GM21825 (cell line): ENCODE results near the gene RGS4.

ENCODE experiments used
- ATAC-seq: cut with Tn5 transposase; IDR thresholded peaks from one replicate; pipeline ENCODE4 v1.9.1; 2021; ENCODE audit warnings: mild to moderate bottlenecking, moderate library complexity; ENCODE audit not compliant: unreplicated experiment

The RGS4 gene

DNA sequence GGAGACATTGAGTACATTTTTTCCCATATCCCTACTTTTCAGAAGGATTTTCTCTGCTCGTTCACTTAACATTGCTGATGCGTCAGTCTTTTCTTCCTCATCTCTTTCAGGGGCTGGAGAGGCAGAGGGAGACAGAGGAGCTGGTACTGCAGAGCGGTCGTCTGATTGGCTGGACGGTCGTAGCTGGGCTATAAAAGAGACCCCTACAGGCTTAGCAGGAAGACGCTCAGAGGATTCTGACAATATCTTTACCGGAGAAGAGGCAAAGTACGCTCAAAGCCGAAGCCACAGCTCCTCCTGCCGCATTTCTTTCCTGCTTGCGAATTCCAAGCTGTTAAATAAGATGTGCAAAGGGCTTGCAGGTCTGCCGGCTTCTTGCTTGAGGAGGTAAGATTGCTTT is at the start of gene RGS4:
TSS of gene RGS4 (plus strand) at position 220 of the 400 bp plus-strand sequence. CDS start at position 344, 124 bp downstream.
- ATAC-seq, result no peak

DNA sequence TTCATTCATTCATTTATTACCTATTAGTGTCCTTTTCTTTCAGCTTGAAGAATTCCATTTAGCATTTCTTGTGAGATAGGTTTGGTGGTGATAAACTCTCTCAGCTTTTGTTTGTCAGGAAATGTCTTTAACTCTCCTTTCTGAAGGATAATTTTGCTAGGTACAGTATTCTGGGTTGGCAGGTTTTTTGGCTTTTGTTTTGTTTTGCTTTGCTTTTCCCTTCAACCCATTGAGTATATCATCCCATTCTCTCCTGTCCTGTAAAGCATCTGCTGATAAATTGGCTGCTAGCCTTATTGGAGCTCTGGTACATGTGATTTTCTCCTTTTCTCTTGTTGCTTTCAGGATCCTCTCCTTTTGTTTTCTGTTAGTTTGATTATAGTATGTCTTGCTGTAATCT is 47.0 kb upstream of the RGS4 start:
- ATAC-seq, result no peak

DNA sequence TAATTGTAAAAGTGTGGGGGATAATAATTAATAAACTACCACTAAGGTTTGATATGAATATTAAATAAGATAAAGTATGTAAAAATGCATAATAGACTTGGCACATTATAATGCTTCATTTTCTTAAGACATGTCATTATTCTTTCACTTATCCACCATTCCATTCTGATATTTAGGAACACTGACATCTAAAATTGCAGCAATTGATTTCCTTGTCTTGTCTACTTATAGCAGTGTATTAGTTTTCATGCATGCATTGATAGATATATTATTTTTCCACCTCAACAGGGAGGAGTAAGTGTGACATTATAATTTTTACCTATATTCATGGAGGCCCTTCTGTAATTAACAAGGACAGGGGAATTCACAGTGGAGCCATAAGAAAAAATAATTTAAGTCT is 41.6 kb upstream of the RGS4 start:
- ATAC-seq, result no peak

DNA sequence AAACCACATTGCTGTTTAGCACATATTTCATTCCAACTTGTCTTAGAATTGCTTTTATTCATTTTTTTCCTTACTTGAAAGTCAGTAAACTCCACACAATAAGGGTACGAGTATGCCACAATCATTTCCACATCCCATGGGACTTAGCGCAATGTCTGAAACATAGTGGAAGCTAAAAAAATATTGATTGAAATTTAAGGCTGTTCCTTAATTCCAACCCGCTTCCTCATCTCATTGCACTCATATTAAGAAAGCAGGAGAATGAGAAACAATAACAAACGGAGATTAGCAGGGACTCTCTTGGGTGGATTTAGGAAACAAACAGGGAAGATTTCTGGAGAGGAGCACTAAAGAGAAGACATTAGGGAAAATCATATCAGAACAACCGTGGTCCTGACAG is 39.3 kb upstream of the RGS4 start:
- no peak for ATAC-seq

DNA sequence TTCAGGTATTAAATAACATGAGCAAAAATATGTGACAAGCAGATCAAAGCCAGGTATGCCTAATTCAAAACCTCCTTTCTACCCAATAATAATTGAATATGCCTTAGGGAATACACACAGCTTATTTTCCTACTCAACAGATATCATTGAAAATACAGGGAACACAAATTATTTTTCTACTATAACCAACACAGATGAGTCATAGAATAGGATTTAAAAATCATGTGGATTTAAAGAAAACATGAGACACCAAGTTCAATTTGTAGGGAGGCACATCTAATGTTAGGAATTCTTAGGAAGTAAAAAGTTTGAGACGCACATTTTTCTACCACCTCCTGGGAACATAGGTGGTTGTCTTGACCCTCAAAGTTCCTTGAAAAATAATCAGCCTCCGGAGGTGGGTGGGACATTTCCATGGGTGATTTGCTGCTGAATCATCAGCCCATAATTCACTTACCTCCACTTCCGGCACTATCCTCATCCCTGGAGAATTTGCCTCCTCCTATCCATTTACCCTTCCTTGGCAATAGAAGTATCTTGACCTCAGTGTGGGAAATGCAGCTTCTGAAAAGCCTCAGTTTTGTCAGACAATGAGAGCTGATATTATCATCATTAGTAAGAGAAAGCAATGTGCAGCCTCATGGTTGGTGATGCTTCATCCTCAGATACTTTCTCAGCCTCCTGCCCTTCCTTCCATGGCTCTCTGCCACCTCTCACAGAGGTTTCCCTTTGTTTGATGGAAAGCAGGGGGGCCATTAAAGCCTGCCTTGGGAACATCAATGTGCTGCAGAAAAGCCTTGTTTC is 33.5 kb upstream of the RGS4 start:
- no peak for ATAC-seq

DNA sequence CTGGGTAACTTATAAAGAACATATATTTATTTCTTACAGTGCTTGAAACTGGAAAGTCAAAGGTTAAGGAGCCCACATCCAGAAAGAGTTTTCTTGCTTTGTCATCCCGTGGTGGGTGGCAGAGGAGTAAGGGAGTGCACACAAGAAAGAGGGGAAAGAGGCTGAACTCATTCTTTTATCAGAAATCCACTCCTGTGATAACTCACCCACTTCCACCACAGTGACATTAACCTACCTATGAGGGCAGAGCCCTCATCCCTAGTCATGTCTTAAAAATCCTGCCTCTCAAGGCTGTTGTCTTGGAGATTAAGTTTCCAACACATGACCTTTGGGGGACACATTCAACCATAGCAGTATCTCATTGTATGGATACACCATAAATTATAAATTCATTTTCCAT is 32.5 kb upstream of the RGS4 start:
- ATAC-seq, result no peak

DNA sequence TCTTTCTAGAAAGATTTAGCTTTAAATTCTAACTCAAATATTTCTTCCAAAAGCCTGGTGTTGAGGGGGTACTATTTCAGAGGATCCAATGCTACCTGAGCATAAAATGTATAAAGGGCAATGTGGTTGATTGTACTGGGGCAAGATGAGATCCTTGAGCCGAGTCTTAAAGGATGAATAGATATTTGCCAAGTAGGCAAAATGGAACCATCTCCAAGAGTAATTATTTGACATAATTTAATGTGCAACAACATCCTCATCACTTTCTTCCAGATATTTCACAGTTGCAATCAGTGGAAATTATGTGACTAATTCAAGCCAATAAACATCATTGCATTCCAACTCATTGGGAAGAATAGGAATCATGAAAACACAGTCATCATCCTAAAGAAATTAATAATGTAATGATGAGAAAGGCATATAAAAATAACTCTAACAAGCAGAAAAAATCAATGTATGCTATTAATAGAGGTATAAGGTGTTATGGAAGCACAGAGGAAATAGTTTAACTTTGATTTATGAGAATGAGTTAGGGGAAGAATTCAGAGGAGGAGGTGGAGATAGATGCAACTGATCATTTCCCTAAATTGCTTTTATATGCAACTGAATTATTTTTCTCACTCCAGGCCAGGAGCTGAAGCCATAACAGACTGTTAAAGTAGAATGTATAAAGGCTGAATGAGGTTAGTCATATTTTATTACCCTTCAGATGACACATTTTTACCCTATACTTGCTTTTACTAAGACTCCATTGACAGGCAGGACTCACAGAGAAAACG is 30.0 kb upstream of the RGS4 start:
- ATAC-seq, result no peak

DNA sequence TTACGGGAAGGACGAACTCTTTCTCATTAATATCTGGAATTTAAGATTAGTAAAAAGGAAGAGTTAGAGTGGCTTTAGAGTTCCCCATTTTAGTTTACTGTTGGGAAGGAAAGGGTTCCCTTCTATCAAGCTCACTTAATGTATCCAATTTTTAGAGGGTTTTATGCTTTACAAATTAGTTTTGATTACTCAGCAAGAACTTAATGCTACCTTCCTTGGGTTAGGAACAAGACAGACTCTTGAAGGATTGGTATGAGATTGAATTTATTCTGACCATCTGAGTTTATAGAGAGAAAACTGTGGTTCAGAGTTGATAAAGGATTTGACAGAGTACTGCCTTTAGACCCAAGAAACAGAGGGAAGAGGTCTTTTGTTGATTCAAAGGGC is 29.5 kb upstream of the RGS4 start:
- ATAC-seq, result no peak

DNA sequence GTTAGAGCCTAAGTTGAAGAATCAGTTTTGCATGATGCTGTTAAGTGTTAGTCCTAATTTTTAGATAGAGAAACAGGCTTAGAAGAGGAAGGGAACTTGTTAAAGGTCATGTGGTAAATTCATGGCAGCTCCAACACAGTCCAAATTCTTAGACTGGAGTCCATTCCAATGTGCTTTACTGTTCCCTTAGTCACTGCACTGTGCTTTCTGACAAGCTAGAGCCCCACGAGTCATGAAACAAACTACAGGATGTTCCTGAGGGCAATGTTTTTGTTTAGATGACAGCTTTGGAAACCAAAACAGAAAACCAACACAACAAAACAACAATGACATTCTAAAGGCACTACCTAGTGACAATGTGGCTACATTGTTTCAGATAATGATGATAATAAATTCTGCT is 23.1 kb upstream of the RGS4 start:
- ATAC-seq, result no peak

DNA sequence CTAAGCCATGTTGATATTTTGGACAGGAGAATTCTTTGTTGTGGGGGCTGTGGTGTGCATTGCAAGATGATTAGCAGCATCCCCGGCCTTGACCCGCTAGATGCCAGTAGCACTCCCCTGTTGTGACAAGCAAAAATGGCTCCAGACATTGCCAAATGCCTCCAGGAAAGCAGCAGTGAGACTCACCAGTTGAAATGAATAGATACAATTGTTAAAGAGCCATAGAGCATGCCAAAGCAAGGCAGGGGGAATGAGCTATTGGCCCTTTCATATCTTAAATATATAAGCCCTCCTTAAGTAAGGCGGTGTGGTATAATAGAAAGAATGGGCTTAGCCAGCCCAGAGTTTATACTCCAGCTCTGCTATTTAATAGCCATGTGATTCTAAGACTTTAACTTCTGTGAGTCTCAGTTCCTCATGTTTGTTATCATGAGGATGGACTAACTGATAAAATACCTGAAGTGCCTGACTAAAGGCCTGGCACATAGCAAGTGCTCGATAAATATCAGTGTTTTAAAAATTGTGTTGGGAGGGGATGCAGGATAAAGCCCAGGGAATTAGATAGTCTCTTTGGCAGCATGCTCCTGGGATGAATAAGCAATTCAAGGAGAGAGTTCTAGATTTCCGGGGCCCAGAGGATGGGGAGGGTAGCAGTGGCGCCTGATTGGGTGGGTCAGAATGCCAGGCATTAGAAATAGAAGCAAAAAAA is 21.1 kb upstream of the RGS4 start:
- no peak for ATAC-seq

DNA sequence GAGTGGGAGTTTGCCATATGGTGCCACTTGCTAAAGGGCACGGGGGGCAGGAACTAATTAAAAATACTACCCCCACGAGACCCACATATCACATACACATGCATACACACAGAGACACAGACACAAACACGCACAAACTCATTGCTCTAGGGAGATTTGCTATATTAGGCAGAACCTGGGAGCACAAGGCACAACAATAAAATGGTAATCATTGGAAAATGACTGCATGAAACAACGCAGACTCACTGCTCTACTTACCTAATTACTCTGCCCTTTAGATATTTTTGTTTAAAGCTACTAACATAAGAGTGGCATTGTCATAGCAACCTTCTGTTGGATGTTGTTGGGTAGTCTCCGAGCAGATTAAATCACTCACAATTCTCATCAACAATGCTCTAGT is 20.3 kb upstream of the RGS4 start:
- ATAC-seq, result no peak

DNA sequence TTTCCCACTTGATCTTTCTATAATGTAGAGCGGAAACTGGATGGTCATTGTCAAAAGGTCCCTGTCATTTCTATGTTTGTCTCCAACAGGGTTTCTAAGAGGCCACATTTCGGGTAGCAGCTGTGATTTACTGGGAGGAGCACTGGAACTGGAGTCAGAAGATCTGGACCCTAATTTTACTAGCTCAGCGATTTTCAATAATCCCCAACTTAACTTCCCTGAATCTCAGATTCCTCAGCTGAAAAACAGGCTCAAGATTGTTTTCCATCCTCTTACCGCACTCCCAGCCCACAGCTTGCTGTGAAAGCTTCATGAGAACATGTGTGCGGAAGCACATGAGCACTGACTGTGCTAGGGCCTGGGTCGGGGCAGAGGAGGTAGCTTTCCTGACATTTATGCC is 19.9 kb upstream of the RGS4 start:
- no peak for ATAC-seq

DNA sequence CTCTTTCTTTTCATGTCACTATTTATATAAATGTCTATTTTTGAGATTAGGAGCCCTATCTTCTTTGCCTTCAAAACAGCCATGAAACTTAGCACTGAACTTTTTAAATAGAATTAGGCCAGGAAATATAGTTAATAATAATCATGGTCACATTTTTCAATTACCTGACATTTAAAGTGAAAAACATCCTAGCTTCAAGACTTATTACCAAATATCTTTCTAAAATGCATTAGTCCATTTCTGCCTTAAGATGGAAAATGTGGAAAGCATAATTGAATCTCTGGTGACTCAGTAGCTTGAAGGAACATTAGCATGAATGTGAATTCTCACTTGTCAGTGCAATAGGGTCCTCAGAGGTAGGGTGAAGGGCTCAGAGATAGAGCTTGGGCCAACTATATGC is 18.7 kb upstream of the RGS4 start:
- ATAC-seq, result no peak

DNA sequence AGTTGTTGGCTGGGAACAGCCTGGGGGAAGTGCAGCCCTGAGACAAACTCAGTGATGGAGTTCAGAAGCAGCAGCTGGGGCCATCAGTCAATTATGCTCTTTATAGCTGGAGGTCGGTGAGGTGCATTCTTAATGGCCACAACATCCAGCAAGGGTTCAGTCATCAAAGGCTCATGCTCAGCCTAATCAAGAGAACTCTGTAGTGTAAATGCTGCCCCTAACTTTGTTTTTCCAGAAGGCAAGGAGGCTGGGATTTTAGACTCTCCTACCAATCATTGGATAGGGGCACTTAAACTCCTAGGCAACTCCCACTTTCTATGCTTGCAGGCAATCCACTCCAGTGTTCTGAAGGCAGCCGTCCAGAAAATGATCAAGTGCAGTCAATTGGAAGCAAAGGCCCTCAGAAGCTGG is 15.0 kb upstream of the RGS4 start:
- ATAC-seq, result no peak

DNA sequence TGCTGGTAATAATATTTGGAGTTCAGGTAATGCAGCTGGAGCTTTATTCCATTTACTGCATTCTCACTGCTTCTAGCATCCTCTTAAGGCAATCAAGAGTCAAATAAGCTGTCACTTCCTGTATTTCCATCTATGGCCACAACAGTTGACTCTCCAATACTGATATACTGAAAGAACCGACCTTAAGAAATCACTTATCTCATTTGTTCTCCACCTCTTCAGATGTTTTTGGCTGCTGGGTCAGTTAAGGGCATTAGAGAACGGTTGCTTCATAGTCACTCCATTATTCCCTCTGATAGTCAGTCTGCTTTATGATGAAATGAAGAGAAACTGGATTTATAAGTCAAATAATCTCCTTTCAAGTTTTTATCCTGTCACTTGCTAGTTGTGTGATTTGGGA is 14.2 kb upstream of the RGS4 start:
- no peak for ATAC-seq

DNA sequence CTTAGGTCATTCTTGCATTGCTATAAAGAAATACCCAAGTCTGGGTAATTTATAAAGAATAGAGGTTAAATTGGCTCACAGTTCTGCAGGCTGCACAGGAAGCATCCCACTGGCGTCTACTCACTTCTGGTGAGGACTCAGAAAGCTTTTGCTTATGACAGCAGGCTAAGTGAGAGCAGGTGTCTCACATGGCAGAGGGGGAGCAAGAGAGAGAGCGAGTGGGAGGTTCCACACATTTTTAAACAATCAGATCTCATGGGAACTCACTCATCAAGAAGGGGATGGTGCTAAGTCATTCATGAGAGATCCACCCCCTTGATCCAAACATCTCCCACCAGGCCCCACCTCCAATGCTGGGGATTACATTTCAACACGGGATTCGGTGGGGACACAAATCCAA is 13.6 kb upstream of the RGS4 start:
- no peak for ATAC-seq

DNA sequence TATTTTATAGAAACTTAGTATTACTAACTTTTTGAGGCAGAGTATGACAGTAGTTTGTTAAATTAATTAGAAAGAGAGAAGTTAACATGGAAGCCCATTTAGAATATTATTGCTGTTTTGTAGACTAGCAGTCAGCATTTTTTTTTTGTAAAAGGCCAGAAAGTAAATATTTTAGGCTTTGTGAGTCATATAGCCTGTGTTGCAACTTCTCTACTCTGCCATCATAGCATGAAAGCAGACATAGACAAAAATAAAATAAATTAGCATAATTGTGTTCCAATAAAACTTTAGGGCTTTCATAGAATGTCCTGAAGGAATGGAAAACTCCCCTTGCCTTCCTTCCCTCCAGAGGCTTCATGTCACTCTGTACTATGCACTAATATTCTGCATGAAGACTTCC is 12.3 kb upstream of the RGS4 start:
- ATAC-seq, result no peak

DNA sequence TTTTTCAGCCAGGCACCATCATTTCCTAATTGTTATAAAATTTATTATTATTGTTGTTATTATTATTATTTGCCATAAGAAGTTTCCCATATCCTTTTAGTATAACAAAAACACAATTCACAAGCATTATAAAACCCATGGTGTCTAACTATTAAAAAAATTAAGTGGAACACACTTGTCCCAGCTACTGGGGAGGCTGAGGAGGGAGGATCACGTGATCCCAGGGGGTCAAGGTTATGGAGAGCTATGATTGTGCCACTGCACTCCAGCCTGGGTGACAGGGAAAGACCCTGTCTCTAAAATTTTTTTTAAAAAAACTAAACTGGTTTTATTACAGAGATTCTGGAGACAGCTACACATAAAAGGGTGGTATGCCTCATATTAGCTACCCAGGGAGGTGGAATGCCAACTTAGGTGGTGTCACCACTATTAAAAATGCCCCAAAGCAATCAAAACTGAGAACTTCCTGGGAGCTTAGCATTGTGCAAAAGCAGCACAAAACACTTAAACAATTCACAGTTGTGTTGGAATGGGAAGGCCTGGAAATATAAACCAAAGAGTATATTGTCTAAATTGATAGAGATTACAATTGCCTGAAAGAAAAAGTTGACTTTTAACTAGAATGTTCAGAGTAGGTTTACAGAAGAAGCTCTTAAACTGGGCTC is 8.7 kb upstream of the RGS4 start:
- no peak for ATAC-seq

DNA sequence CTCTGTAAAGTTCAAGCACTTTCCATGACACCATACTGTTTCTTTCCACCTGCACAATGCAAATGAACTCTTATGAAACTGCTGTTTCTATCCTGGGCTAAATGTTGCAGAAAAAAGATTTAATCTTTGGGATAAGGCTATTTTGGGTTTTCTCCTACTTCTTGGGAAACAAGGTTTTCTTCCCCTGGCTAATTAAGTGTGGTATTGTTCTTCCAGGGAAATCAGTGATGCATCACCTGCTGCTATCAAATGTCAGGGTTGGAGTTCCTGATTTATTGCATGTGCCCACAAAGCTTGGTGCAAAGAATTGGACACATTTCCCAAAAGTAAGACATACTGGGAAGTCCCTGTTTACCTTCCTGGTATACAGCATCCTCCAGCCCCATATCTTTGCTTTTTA is 6.0 kb upstream of the RGS4 start:
- ATAC-seq, result no peak

DNA sequence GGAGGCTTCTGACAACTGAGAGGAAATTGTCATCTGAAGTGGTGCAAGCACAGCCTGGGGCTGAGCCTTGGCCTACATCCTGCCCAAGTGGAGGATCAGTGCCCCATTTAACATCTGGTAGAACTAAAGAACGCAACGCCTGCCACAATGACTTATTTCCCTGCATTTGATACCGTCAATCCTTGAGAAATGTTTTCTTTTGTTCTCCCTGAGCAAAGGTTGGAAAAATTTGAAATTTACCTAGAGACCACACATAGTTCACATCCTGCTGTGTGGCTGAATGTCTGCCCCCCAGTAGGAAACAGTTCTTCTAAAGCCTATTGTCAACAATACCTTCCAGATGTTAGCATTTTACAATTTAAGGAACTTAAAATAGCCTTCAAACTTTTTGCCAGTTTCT is 5.6 kb upstream of the RGS4 start:
- no peak for ATAC-seq

DNA sequence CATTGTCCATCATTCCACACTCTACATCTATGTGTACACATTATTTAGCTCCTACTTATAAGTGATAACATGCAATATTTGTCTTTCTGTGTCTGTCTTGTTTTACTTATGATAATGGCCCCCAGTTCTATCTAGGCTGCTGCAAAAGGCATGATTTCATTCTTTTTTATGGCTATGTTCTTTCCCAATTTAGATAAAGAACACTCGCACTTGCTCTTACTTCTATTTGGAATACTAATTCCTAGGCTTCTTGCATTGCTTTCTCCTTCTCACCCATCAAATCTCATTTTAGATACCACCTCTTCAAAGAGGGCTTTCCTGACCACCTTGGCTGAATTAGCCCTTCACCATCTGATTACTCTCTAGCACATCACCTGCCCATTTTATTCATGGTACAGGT is 3.0 kb upstream of the RGS4 start:
- ATAC-seq, result no peak
